Stimulated activated naive CD8-positive, alpha-beta T cell treated with anti-CD3 and anti-CD28 coated beads, Interleukin-15, amount 100 ng/mL, for 72 hours (primary cell): ENCODE data around the gene FBN1.

Experiments
- ATAC-seq: fragments of 150-1000 bp; cut with Tn5 transposase; 2 replicates; pipeline ENCODE4 v1.10.0; 2021; ENCODE audit warnings: mild to moderate bottlenecking, moderate library complexity
- DNase-seq, 2 donors: peaks; one replicate each; pipeline ENCODE4 v3.0.0; 2021 to 2022
- H3K27ac Mint-ChIP-seq, 2 donors: one replicate each; pipeline ENCODE4 v1.8.0; 2022; ENCODE audit warnings: mild to moderate bottlenecking in 2 of 2, mixed read lengths in 2 of 2, moderate library complexity in 2 of 2
- H3K27me3 Mint-ChIP-seq: one replicate; pipeline ENCODE4 v1.8.0; 2022; ENCODE audit warnings: mixed read lengths
- H3K4me1 Mint-ChIP-seq: one replicate; pipeline ENCODE4 v1.8.0; 2022; ENCODE audit warnings: mild to moderate bottlenecking, mixed read lengths
- H3K4me3 Mint-ChIP-seq, 2 donors: one replicate each; pipeline ENCODE4 v1.8.0; 2022; ENCODE audit warnings: mild to moderate bottlenecking in 2 of 2, mixed read lengths in 2 of 2, moderate library complexity in 1 of 2
- H3K9me3 Mint-ChIP-seq, 2 donors: one replicate each; pipeline ENCODE4 v1.8.0; 2022; ENCODE audit warnings: mixed read lengths in 2 of 2

Gene FBN1

GRCh38 chr15:48374472-48374871 lies 271.0 kb downstream of the FBN1 start:
- H3K4me3 Mint-ChIP-seq: no peak overlapping the region
- peaks cover 0 to 9% of the 10 kb centered on the region in 2 donors for H3K9me3 Mint-ChIP-seq
- DNase-seq (no peak), ATAC-seq (no peak)
- H3K27me3 Mint-ChIP-seq: peaks cover 34% of the 10 kb centered on the region
- no peaks in the 10 kb centered on the region for H3K4me1 Mint-ChIP-seq
- no peak overlapping the region for H3K27ac Mint-ChIP-seq

- ATAC-seq (no peak), DNase-seq (no peak)
- peaks cover 34% of the 10 kb centered on the region for H3K27me3 Mint-ChIP-seq
- no peaks in the 10 kb centered on the region for H3K4me1 Mint-ChIP-seq
- no peak overlapping the region for H3K27ac Mint-ChIP-seq
- H3K9me3 Mint-ChIP-seq: peaks cover 0 to 9% of the 10 kb centered on the region in 2 donors
- H3K4me3 Mint-ChIP-seq: no peak overlapping the region
Measured at GRCh38 chr15:48373821-48374451, 271.6 kb downstream of the FBN1 start.

DNA sequence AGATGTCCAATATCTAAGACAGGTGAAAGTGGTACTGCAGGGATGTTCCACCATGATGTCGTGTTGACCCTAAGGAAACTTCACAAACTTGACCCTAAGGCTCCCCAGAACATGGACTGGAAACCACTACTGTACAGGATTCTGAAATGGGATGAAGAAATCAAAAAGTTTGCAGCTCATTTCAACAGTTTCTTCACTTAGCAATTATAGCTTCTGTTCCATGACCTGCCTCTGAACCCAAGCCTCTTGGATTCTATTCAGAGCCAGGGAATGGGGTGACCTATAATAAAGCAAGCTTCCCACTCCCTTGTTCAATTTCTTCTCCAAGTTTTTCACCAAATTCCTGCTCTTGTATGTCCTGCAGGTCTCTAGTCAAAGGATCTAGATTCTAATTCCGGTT lies 273.5 kb downstream of the FBN1 start:
- peaks cover 41% of the 10 kb centered on the region for H3K27me3 Mint-ChIP-seq
- H3K9me3 Mint-ChIP-seq: no peaks in the 10 kb centered on the region
- no peak for DNase-seq
- no peaks in the 10 kb centered on the region for H3K4me1 Mint-ChIP-seq
- H3K4me3 Mint-ChIP-seq: no peak overlapping the region
- ATAC-seq: no peak
- no peak overlapping the region for H3K27ac Mint-ChIP-seq

- peaks cover 40% of the 10 kb centered on the region for H3K27me3 Mint-ChIP-seq
Measured at GRCh38 chr15:48371550-48371949, 274.0 kb downstream of the FBN1 start.

DNA sequence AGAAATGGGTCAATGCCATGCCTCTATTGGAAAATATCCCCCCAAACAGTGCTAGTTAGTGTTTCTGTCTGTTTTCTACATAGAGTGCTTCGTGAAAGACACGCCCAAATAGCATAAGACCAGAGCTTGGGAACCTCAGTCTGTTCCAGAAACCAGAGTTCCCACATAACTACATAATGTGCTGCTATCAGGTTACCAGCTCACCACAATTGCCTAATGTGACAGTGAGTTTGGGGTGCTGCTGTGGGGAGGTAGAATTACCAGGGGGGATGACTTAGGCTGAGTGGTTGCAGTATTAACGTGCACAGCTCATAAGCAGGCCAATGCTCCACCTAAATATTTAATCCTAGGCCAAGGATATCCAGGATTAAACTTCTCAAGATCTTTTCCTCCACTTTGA lies 275.0 kb downstream of the FBN1 start:
- no peak overlapping the region for H3K4me3 Mint-ChIP-seq
- H3K27me3 Mint-ChIP-seq: peaks cover 30% of the 10 kb centered on the region
- ATAC-seq (no peak), DNase-seq (no peak)
- no peak overlapping the region for H3K27ac Mint-ChIP-seq
- H3K9me3 Mint-ChIP-seq: no peaks in the 10 kb centered on the region
- H3K4me1 Mint-ChIP-seq: no peaks in the 10 kb centered on the region

More at GRCh38 chr15:48371550-48371949, 274.0 kb downstream of the FBN1 start:
- Mint-ChIP-seq H3K27ac (no peak overlapping the region), H3K4me3 (no peak overlapping the region), H3K4me1 (no peaks in the 10 kb centered on the region), H3K9me3 (no peaks in the 10 kb centered on the region)
- ATAC-seq: no peak
- no peak for DNase-seq

GRCh38 chr15:48367483-48367882 lies 278.0 kb downstream of the FBN1 start:
- ATAC-seq (no peak), DNase-seq (no peak)
- no peak overlapping the region for H3K4me3 Mint-ChIP-seq
- no peaks in the 10 kb centered on the region for H3K4me1 Mint-ChIP-seq
- H3K27me3 Mint-ChIP-seq: peaks cover 25% of the 10 kb centered on the region
- H3K9me3 Mint-ChIP-seq: no peaks in the 10 kb centered on the region
- peak overlapping the region in 1 of 2 donors; percentile 67 for H3K27ac Mint-ChIP-seq

- ATAC-seq (no peak), DNase-seq (no peak)
- Mint-ChIP-seq H3K27ac (no peak overlapping the region), H3K4me1 (no peaks in the 10 kb centered on the region), H3K9me3 (no peaks in the 10 kb centered on the region), H3K4me3 (no peak overlapping the region), H3K27me3 (peaks cover 25% of the 10 kb centered on the region)
Measured at GRCh38 chr15:48366584-48367312, 278.8 kb downstream of the FBN1 start.

DNA sequence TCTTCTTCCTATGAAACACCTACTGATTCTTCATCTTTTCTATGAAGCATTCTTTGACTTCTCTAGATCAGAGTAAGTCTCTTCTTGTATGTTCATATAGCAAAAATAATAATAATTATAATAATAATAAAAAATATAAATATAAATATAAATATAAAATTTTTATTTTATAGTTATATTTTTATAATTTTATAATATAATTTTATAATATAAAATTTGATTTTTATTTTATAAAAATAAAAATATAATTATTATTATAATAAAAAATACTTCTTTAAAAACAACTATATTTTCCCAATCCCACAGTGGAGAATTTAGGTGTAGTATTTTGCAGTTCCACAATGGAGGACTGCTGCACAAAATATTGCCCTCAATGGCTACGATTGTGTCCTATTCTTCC lies 279.9 kb downstream of the FBN1 start:
- DNase-seq (no peak), ATAC-seq (no peak)
- H3K4me1 Mint-ChIP-seq: no peaks in the 10 kb centered on the region
- no peaks in the 10 kb centered on the region for H3K9me3 Mint-ChIP-seq
- H3K27me3 Mint-ChIP-seq: peaks cover 25% of the 10 kb centered on the region
- H3K4me3 Mint-ChIP-seq: no peak overlapping the region
- H3K27ac Mint-ChIP-seq: no peak overlapping the region

DNA sequence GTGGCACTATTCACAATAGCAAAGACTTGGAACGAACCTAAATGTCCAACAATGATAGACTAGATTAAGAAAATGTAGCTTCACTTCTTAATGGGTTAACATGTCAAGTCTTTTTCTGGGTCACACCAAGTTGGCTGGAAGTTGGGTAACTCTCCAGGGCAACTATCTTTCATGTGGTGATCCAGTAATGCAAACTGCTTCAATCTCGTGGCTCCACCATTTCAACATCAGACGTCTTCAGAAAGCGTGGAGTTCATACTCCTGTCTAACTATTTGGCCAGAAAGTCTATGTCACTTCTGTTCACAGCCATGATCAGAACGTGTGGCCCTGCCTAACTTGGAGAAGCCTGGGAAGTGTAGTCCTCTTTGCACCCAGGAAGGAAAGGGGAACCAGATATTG lies 282.0 kb downstream of the FBN1 start:
- H3K4me1 Mint-ChIP-seq: no peaks in the 10 kb centered on the region
- no peak overlapping the region for H3K4me3 Mint-ChIP-seq
- ATAC-seq: no peak
- DNase-seq: no peak
- H3K9me3 Mint-ChIP-seq: no peaks in the 10 kb centered on the region
- no peak overlapping the region for H3K27ac Mint-ChIP-seq
- peaks cover 25% of the 10 kb centered on the region for H3K27me3 Mint-ChIP-seq

GRCh38 chr15:48361685-48362084 lies 283.8 kb downstream of the FBN1 start:
- peaks cover 13% of the 10 kb centered on the region for H3K27me3 Mint-ChIP-seq
- no peaks in the 10 kb centered on the region for H3K9me3 Mint-ChIP-seq
- no peak for DNase-seq
- no peak for ATAC-seq
- no peak overlapping the region for H3K27ac Mint-ChIP-seq
- no peaks in the 10 kb centered on the region for H3K4me1 Mint-ChIP-seq
- H3K4me3 Mint-ChIP-seq: no peak overlapping the region

DNA sequence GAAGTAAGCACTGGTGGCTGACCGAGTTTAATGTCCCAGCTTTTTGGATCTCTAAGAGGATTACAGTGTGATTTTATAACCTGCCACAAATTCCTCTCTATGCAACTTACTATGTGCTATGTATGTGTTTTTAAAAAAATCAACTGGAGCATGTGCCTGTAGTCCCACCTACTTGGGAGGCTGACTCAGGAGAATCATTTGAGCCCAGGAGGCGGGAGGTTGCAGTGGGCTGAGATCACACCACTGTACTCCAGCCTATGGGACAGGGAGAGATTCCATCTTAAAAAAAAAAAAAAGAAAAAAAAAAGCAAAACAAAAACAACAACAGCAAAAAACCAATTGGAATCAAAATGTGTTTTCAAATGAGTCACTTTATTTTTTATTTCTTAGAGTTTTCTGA lies 284.7 kb downstream of the FBN1 start:
- Mint-ChIP-seq H3K4me1 (no peaks in the 10 kb centered on the region), H3K4me3 (no peak overlapping the region), H3K27ac (no peak overlapping the region), H3K9me3 (no peaks in the 10 kb centered on the region), H3K27me3 (peaks cover 12% of the 10 kb centered on the region)
- no peak for ATAC-seq
- no peak for DNase-seq
